Islet of Langerhans (tissue), 1 donor: ENCODE data around the gene LY6G6D.

Source experiments
- FAIRE-seq: peaks from one replicate; lab custom pipeline; 2011; peaks lifted over from hg19 to GRCh38; lab: Jason Lieb, UNC

The LY6G6D gene

DNA sequence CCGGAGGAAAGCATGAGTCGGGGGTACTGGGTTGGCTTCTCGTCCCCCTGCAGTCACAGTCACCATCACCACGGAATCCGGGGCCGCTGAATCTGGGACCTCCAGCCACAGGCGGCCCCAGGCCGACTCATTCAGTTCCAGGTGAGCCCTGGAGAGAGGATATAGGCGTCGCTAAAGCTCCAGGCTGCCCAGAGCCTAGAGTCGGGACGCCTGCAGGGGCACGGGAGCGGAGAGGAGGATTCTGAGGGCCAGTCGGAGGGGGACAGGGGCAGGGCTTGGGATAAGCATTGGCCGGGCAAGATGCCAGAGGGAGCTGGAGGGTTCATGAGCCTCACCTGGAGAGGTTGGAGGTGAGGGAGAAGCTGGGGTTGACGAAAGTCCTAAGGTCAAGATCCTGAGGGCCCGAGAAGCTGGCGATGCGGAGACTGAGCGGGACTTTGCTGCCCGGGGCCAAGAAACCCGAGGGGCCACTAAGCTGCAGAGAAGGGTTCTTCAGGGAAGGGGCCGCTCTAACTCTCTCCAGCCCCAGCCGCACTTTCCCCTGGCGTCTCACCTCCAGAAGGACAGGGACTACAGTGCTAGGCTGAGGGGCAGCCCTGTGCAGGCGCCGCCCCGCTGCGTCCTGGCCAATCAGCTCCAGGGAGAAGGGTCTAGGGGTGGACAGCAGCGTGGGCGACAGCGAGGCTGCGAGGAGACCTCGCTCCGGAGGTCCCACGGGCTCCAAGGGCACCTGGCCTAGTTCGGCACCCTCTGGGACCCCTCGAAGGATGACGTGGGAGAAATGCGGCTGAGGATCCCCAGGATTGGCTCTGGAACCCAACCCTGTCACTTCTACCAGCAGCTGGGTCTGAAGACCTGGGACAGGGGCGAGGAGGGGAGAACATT, 51.0 kb downstream of the LY6G6D start:
- FAIRE-seq = no peak

DNA sequence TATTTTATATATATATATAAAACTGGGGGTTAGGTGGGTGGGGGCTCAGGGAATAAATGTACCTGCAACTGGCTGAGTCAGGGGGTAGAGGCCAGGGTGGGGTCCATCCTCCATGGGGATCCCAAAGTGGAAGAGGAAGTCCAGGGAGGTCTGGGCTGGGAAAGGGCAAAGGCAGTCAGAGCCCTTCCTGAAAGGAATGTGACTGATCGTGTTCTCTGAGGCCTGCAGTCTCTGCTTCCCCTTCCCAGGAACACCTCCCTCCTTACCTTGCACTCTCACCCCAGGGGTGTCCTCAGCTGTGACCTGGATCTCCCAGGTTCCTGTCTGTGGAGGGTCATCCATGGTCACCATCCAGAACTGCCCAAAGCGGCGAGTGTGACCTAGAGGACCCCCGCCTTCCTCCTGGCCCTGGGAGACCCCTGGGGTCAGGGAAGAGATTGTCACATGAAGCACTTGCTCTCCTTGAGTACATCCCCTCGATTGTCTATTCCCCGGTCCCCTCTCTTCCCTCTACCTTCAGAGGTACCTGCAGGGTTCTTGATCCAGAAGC, 52.0 kb downstream of the LY6G6D start:
- FAIRE-seq = no peak
